ENCODE data around the gene ITGB3BP.
A peak's percentile ranks its signal among the peaks of the same experiment; 100 is the strongest.
"Not testable (repeated sequence)": the region's sequence is repeated elsewhere in the genome, so short reads cannot be mapped to it uniquely, and the experiment has no call there.

Gene ITGB3BP

DNA sequence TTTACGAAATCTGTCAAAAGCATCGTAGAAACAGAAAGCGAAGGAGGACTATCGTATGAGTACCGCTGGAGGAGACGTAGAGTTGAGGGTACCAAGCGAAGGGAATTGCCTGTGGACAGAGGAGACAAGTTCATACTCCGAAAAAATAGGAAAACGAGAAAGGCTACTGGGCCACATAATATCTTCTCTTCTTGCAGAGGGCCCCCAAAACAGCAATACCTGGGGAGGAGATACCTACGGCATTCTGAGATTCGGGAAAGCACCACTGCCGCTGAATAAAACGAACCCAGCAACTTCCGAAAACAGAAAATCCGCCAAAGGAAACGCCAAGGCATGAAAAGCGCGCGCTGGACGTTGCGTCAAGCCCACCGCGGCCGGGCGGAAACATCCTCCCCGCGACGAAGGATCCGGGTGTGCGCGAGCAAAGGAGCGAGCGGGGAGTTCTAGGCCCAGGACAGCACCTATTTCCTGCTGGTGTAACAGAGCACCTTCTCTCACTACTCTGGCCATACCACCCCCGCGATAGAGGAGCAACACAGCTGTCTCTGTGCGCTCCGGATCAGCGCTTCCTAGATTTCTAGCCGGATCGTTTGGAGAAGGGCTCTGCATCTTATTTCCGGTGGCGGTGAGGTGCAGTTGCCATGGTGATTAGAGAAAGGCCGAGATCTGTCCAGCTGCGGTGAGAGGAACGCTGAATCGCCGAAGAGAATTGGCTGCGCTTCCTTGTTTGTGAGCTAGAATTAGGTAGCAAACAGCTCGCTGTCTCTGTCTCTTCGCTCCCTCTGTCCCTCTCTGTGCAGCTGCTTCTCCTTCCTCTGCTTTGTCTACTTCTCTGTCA, at the start of gene ITGB3BP, which contains the start of gene EFCAB7:
Gene ITGB3BP, minus strand, starts transcription at position 335 of the 838 bp plus-strand sequence. Its CDS starts 92 bp downstream, at position 243.
Gene EFCAB7, plus strand, starts transcription at position 635 of the 838 bp plus-strand sequence. CDS start 2,048 bp downstream, outside the sequence.
- Mint-ChIP-seq H3K9me3 (ENCODE audit: low read depth) (no peaks in the 10 kb centered on the region), H3K4me1 (ENCODE audit: low read depth) (peaks cover 32% of the 10 kb centered on the region), H3K27me3 (no peaks in the 10 kb centered on the region), H3K4me3 (peak within 1 kb of the TSS; percentile 100), H3K36me3 (no peaks in the 10 kb centered on the region), H3K27ac (peak within 1 kb of the TSS; percentile 99)

DNA sequence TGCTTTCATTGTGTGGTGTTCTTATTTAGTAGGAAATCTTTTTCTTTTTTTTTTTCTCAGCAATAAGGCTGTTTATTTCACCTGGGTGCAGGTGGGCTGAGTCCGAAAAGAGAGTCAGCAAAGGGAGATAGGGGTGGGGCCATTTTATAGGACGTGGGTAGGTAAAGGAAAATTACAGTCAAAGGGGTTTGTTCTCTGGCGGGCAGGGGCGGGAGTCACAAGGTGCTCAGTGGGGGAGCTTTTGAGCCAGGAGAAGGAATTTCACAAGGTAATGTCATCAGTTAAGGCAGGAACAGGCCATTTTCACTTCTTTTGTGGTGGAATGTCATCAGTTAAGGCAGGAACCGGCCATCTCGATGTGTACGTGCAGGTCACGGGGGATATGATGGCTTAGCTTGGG, 49.7 kb upstream of the ITGB3BP start:
- H3K27me3 Mint-ChIP-seq; H3K27ac Mint-ChIP-seq; H3K4me1 Mint-ChIP-seq (ENCODE audit: low read depth); H3K4me3 Mint-ChIP-seq; H3K36me3 Mint-ChIP-seq; H3K9me3 Mint-ChIP-seq (ENCODE audit: low read depth): not testable (repeated sequence)

DNA sequence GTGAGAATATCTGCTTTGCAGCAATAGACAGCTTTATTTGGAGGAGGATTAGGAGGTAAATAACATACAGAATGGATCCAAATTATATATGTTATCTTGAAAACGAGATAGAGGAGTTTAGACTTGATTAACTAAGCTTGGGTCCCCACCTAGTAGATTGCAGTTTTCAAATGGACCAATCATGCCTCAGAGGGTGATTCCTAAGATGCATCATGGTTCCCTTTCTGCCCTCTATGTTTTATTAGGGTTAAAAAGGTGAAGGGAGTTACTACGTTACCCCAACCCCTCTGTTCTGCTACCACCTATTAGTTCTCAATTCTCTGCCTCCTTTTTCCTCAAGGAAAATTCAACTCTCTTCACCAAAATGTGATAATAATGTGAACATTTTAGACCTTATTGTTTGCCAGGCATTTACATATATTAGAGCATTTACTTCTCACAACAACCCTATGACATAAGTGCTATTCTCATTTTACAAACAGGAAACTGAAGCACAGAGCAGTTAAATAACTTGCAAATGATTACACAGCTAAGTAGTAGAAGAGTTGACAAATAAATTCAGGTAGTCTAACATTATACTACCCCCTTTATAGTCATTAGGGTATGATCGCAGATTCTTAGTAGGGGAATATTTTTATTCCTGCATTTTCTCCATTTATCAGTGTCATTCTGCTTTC, 46.8 kb upstream of the ITGB3BP start:
- no peaks in the 10 kb centered on the region for H3K9me3 Mint-ChIP-seq (ENCODE audit: low read depth)
- H3K27me3 Mint-ChIP-seq = no peaks in the 10 kb centered on the region
- no peaks in the 10 kb centered on the region for H3K4me1 Mint-ChIP-seq (ENCODE audit: low read depth)
- no peak overlapping the region for H3K27ac Mint-ChIP-seq
- no peak overlapping the region for H3K4me3 Mint-ChIP-seq
- peaks cover 4% of the 10 kb centered on the region for H3K36me3 Mint-ChIP-seq

DNA sequence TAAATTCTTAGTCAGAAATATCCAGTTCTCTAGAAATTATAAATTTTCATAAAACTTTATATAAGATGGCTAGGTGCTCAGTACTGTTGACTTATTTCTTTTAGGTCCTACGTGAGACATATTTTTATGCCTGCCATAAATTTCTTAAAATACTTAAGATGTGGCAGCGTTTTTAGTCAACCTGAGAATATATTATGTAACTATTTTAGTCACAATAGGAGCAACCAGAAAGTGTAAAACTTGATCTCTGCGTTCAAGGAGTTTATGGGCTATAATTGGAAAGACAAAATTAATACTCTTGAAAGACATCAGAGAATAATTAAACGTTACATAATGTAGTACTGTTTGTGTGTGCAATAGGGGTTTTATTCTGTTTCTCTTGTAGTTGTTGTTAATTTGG, 46.0 kb upstream of the ITGB3BP start:
- no peaks in the 10 kb centered on the region for H3K9me3 Mint-ChIP-seq (ENCODE audit: low read depth)
- H3K27ac Mint-ChIP-seq = no peak overlapping the region

DNA sequence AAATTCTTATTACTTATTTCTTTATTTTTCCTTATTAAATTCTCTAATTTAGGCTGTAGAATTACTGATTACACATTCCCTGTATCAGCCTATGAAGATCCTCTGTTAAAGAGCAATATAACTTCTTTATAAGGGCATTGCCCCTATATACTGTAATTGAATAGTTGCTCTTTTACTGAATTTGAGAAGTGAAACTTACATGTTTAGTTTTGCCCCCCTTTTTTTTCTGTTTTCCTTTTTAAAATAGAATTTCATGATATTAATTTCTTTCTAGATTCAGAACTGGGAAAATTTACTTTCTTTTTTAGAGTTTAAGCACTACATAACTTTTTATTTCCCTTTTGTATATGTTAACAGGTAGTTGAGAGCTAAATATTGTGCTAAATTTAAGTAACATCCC, 40.7 kb upstream of the ITGB3BP start:
- H3K9me3 Mint-ChIP-seq (ENCODE audit: low read depth) = no peaks in the 10 kb centered on the region
- H3K27ac Mint-ChIP-seq = no peak overlapping the region
- H3K4me3 Mint-ChIP-seq = no peak overlapping the region
- no peaks in the 10 kb centered on the region for H3K27me3 Mint-ChIP-seq
- H3K4me1 Mint-ChIP-seq (ENCODE audit: low read depth) = no peaks in the 10 kb centered on the region
- H3K36me3 Mint-ChIP-seq = peaks cover 14% of the 10 kb centered on the region

More for the DNA sequence above, 46.0 kb upstream of the ITGB3BP start:
- Mint-ChIP-seq H3K27me3 (no peaks in the 10 kb centered on the region), H3K4me1 (ENCODE audit: low read depth) (no peaks in the 10 kb centered on the region), H3K36me3 (peaks cover 7% of the 10 kb centered on the region), H3K4me3 (no peak overlapping the region)

- Mint-ChIP-seq H3K4me1 (ENCODE audit: low read depth) (no peaks in the 10 kb centered on the region), H3K27me3 (no peaks in the 10 kb centered on the region), H3K27ac (no peak overlapping the region), H3K4me3 (no peak overlapping the region), H3K9me3 (ENCODE audit: low read depth) (no peaks in the 10 kb centered on the region), H3K36me3 (peaks cover 13% of the 10 kb centered on the region)
These were observed 36.3 kb upstream of the ITGB3BP start for GRCh38 chr1:63559357-63559756.

GRCh38 chr1:63557365-63557987, 34.5 kb upstream of the ITGB3BP start:
- Mint-ChIP-seq H3K4me3 (no peak overlapping the region), H3K9me3 (ENCODE audit: low read depth) (no peaks in the 10 kb centered on the region), H3K36me3 (peaks cover 14% of the 10 kb centered on the region), H3K4me1 (ENCODE audit: low read depth) (no peaks in the 10 kb centered on the region), H3K27me3 (no peaks in the 10 kb centered on the region), H3K27ac (no peak overlapping the region)

- no peaks in the 10 kb centered on the region for H3K4me1 Mint-ChIP-seq (ENCODE audit: low read depth)
These were observed 32.5 kb upstream of the ITGB3BP start for GRCh38 chr1:63555480-63555879.

GRCh38 chr1:63548877-63549276, 25.9 kb upstream of the ITGB3BP start:
- H3K4me1 Mint-ChIP-seq (ENCODE audit: low read depth) = no peaks in the 10 kb centered on the region
- no peak overlapping the region for H3K4me3 Mint-ChIP-seq
- no peak overlapping the region for H3K27ac Mint-ChIP-seq
- peaks cover 4% of the 10 kb centered on the region for H3K36me3 Mint-ChIP-seq
- no peaks in the 10 kb centered on the region for H3K9me3 Mint-ChIP-seq (ENCODE audit: low read depth)
- H3K27me3 Mint-ChIP-seq = no peaks in the 10 kb centered on the region

More at GRCh38 chr1:63555480-63555879, 32.5 kb upstream of the ITGB3BP start:
- H3K9me3 Mint-ChIP-seq (ENCODE audit: low read depth) = no peaks in the 10 kb centered on the region
- H3K4me3 Mint-ChIP-seq = no peak overlapping the region
- H3K27me3 Mint-ChIP-seq = no peaks in the 10 kb centered on the region
- no peak overlapping the region for H3K27ac Mint-ChIP-seq
- peaks cover 8% of the 10 kb centered on the region for H3K36me3 Mint-ChIP-seq

DNA sequence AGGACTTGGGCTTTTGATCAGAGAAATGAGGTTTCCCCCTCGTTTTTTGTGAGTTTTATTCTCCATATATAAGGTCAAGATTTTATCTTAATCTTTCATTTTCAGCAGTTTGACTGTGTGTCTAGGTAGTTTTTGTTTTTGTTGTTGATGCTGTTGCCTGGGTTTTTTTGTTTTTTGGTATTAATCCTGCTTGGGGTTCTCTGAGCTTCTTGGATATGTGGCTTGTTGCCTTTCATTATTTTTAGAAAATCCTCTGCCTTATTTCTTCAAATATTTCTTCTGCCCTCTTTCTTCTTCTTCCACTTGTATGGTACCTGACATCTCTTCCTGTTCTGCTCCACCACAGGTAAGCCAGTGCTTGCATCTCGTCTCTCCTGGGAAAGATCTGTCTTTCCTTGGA, 25.3 kb upstream of the ITGB3BP start:
- Mint-ChIP-seq H3K27me3 (no peaks in the 10 kb centered on the region), H3K36me3 (peaks cover 3% of the 10 kb centered on the region), H3K27ac (no peak overlapping the region), H3K4me1 (ENCODE audit: low read depth) (no peaks in the 10 kb centered on the region), H3K9me3 (ENCODE audit: low read depth) (no peaks in the 10 kb centered on the region), H3K4me3 (no peak overlapping the region)

GRCh38 chr1:63547621-63548294, 24.7 kb upstream of the ITGB3BP start:
- H3K27me3 Mint-ChIP-seq = no peaks in the 10 kb centered on the region
- no peaks in the 10 kb centered on the region for H3K4me1 Mint-ChIP-seq (ENCODE audit: low read depth)
- no peaks in the 10 kb centered on the region for H3K9me3 Mint-ChIP-seq (ENCODE audit: low read depth)
- H3K4me3 Mint-ChIP-seq = no peak overlapping the region
- no peak overlapping the region for H3K27ac Mint-ChIP-seq
- peaks cover 3% of the 10 kb centered on the region for H3K36me3 Mint-ChIP-seq

- H3K36me3 Mint-ChIP-seq = peaks cover 3% of the 10 kb centered on the region
- H3K27ac Mint-ChIP-seq = no peak overlapping the region
- H3K4me3 Mint-ChIP-seq = no peak overlapping the region
- H3K4me1 Mint-ChIP-seq (ENCODE audit: low read depth) = no peaks in the 10 kb centered on the region
- H3K27me3 Mint-ChIP-seq = no peaks in the 10 kb centered on the region
- H3K9me3 Mint-ChIP-seq (ENCODE audit: low read depth) = no peaks in the 10 kb centered on the region
These were observed 22.8 kb upstream of the ITGB3BP start for GRCh38 chr1:63545780-63546179.

- Mint-ChIP-seq H3K27ac (no peak overlapping the region), H3K9me3 (ENCODE audit: low read depth) (no peaks in the 10 kb centered on the region), H3K4me1 (ENCODE audit: low read depth) (no peaks in the 10 kb centered on the region), H3K27me3 (no peaks in the 10 kb centered on the region), H3K4me3 (no peak overlapping the region), H3K36me3 (peaks cover 4% of the 10 kb centered on the region)
These were observed 14.9 kb upstream of the ITGB3BP start for GRCh38 chr1:63537940-63538339.

GRCh38 chr1:63537006-63537405, 14.0 kb upstream of the ITGB3BP start:
- H3K4me3 Mint-ChIP-seq = no peak overlapping the region
- no peaks in the 10 kb centered on the region for H3K9me3 Mint-ChIP-seq (ENCODE audit: low read depth)
- H3K36me3 Mint-ChIP-seq = peaks cover 4% of the 10 kb centered on the region
- no peaks in the 10 kb centered on the region for H3K27me3 Mint-ChIP-seq
- no peak overlapping the region for H3K27ac Mint-ChIP-seq
- H3K4me1 Mint-ChIP-seq (ENCODE audit: low read depth) = no peaks in the 10 kb centered on the region

GRCh38 chr1:63534406-63534805, 11.4 kb upstream of the ITGB3BP start:
- Mint-ChIP-seq H3K27ac (no peak overlapping the region), H3K27me3 (no peaks in the 10 kb centered on the region), H3K4me1 (ENCODE audit: low read depth) (no peaks in the 10 kb centered on the region), H3K36me3 (peaks cover 4% of the 10 kb centered on the region), H3K4me3 (no peak overlapping the region), H3K9me3 (ENCODE audit: low read depth) (no peaks in the 10 kb centered on the region)
